CD4-positive, alpha-beta T cell treated with Interleukin-1 beta for 1 hour (primary cell): Measurements from ENCODE around the gene FMN1.

Source experiments
- DNase-seq, 2 donors: peaks; one replicate each; pipeline ENCODE4 v3.0.0-alpha.2; 2020 to 2022

FMN1 gene

DNA sequence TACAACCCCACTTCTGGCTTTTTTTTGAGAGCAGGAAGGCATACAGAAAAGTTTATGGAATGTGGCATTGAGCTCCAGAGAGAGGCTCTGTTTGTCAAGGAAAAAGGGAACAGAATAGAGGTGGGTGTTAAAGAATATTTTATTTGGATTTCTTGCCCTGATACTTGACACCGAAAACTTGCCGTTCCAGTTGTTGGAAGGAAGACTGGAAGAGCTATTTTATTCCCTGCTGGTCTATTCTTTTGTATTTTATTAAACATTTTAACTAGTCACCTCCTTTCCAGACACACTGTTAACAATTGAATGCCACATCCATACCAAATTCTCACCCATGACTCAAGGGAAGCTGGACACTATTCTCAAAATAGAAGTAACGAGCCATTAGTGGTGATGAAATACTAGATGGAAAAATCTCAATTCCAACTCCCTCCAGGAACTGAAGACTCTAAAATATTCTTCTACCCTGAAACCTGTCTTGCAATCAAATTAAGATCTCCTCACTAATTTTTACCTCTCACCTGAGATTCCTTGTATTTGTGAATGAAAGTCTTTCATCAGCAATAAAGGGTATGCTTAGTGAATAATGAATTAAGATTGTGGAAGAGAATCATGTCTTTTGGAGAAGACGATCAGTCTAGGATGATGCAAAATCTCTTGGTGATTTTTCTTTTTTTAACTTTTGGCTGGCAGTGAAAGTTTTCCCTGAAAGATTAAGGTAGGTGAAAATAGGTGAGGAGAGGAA, 448.2 kb downstream of the FMN1 start:
- no peak for DNase-seq

DNA sequence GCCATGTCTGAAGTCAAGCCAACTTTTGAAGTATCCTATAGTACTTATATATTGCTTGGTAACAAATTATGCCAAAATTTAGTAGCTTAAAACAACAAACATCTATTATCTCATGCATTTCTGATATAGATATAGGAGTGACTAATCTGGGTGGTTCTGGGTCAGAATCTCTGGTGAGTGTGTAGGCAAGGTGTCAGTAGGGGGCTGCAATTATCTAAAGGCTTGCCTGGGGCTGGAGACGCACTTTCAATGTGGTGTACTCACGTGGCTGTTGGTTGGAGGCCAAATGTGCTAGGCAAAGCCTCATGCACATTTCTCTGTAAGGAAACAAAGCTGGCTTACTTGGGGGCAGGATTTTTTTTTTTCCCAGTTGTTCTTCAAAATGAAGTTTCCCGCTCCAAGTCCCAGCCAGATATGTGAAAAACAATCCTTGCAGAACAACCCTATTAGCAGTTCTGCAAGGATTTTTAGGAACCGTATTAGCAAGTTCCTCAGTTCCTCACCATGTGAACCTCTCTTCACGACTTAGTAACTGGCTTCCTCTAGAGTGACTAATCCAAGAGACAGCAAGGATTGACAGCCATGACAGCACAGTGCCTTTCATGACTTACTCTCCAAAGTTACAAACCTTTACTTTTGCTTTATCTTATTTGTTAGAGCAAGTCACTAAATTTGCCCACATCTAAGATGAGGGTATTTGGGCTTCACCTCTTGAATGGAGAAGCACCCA, 450.9 kb downstream of the FMN1 start:
- no peak for DNase-seq

DNA sequence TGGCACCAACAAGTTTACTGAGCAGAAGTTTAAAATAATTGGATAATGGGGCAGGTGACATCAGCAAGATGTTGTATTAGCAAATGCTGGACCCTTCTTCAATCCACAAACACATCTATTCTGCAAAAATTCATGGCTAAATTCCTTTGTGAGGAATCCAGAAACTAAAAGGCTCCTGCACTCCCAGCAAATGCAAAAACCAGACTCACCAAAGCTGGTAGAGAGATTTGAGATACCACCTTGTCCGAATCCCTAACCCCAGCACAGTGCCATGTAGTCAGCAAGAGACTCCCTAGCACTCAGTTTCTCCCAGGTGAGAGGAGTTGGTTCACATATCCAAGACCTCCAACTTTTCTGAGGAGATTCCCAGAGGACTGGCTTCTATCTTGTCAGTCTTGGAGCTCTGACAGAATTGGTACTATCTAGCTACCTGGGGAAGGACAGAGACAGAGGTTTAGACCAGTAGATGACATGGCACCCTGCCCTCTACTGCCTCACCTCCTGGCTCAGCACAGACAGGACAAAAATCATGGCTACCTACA, 454.9 kb downstream of the FMN1 start:
- DNase-seq: no peak

DNA sequence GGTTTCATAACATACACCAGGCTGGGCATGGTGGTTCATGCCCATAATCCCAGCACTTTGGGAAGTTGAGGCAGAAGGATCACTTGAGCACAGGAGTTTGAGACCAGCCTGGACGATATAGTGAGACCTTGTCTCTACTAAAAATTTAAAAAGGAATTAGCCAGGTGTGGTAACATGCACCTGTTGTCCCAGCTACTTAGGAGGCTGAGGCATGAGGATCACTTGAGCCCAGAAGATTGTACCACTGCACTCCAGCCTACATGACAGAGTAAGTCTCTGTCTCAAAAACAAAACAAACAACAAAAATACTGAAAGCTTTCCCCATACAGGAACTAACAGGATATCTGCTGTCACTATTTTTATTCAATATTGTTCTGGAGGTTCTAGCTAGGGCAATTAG, 455.8 kb downstream of the FMN1 start:
- DNase-seq: no peak

DNA sequence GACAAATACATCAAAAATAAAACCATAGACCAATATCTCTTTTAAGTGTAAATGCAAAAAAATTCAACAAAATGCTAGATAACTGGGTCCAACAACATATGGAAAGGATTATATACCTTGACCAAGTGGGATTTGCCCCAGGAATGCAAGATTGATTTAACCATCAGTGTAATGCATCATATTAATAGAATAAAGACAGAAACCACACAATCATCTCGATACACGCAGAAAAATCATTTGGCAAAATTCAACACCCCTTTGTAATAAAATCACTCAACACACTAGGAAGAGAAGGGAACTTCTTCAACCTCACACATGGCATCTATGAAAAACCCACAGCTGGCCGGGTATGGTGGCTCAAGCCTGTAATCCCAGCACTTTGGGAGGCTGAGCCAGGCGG, 457.2 kb downstream of the FMN1 start:
- no peak for DNase-seq

DNA sequence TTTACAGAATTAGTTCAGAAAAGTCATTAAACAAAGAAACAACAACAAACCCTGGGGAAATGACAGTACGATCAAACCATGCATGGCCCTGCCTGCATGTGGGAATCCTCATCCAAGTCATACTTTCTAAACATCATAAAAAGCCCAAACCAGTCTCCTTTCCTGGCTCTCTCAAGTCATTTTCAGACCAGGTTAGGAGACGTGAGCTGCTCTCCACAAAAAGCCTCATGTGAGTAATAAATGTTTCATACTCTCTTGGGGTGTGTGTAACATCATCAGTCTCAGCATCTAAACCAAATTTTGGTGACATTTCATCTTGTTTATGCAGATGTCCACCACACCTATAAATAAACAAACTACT, 457.8 kb downstream of the FMN1 start:
- DNase-seq: no peak

DNA sequence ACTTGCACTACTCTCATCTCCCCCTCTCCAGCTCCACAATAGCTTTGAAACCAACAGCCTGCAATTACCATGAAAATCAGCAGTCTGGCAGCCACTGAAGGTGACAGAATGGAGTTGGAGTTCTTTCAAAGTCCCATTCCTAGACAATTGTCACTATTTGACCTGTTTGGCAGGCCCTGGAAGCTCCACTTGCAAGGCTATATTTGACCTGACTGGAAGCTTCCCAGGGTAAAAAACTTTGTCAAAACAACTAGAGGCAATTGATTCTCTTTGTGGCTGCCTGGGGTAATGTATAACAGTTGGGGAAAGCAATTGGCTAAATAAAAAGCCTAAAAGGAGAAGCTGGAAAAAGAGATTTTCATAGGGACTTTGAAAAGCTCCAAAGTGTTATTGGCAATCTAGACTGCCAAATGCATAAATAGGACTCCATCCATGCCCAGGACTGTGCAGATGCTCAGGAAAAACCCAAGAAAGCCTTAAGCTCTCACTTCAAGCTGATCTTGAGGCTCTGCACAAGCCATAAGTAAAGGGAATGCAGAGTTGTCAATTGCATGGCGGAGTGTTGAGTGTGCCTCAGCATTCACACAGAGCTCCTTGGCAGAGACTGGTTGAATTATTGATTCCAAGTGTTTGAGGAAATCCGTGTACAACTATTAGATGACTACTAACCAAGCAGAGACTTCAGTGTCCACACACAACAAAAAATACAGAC, 458.4 kb downstream of the FMN1 start:
- DNase-seq: no peak

DNA sequence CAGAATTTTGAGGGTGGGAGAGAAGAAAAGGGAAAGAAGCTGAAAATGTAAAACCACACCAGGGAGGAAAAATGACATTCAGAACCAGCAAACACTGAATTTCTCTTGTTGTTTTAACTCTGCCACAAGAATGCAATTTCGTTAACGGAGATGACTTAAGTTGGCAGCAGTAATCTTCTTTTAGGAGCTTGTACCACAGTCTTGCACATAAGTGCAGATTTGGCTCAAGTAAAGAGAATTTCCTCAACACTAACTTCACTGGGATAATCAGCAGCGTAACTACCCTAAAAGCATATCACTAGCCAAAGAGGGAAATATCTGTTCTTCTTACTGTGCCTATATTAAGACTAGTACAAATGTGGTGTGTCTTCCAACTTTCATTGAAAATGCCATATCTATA, 461.2 kb downstream of the FMN1 start:
- no peak for DNase-seq

DNA sequence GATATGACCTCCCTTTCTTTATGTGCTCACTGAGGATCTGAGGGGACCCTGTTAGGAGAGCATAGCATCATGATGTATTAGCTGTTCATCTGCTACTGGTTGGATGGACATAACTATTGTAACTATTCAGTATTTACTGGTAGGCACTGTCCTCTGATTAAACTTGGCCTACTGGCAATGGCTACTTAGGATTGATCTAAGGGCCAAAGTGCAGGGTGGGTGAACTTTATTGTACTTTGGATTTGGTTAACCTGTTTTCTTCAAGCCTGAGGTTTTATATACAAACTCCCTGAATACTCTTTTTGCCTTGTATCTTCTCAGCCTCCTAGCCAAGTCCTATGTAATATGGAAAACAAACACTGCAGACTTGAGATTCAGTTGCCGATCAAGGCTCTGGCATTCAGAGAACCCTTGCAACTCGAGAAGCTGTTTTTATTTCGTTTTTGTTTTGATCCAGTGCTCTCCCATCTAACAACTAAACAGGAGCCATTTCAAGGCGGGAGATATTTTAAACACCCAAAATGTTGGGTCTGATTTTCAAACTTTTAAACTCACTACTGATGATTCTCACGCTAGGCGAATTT, 461.8 kb downstream of the FMN1 start:
- no peak for DNase-seq

DNA sequence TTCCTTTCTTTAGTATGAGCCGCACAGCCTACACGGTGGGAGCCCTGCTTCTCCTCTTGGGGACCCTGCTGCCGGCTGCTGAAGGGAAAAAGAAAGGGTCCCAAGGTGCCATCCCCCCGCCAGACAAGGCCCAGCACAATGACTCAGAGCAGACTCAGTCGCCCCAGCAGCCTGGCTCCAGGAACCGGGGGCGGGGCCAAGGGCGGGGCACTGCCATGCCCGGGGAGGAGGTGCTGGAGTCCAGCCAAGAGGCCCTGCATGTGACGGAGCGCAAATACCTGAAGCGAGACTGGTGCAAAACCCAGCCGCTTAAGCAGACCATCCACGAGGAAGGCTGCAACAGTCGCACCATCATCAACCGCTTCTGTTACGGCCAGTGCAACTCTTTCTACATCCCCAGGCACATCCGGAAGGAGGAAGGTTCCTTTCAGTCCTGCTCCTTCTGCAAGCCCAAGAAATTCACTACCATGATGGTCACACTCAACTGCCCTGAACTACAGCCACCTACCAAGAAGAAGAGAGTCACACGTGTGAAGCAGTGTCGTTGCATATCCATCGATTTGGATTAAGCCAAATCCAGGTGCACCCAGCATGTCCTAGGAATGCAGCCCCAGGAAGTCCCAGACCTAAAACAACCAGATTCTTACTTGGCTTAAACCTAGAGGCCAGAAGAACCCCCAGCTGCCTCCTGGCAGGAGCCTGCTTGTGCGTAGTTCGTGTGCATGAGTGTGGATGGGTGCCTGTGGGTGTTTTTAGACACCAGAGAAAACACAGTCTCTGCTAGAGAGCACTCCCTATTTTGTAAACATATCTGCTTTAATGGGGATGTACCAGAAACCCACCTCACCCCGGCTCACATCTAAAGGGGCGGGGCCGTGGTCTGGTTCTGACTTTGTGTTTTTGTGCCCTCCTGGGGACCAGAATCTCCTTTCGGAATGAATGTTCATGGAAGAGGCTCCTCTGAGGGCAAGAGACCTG, 463.5 kb downstream of the FMN1 start:
- peak in 1 of 2 donors; percentile 13 for DNase-seq

DNA sequence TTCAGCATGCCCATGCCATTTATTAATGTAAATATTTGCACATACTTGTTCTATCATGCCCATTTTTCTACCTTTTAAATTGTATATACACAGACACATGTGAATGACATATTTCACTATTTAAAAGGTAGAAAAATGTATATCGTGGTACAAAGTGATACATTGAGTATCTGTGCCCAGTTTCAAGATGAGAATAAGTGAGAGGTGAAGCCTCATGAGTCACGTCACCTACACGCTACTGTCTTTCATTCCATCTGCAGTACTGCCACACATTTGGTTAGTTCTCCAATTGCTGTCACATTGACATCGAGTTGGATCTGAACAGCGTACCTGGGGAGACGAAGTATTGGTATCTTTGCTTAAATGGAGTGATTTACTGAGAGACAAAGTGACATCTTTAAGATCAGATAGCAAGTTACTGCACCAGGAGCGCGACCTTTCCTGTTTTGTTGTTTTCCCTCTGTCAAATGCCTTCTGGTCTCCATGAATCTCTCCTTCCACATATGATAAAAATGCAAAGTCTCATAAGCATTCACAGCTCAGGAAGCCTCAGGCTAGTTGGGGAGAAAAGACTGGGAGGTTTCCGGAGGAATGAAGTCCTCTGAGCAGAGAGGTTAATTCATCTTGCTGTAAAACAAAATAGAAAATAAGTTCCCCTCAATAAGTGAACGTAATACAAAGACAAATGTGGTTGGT, 464.7 kb downstream of the FMN1 start:
- no peak for DNase-seq

DNA sequence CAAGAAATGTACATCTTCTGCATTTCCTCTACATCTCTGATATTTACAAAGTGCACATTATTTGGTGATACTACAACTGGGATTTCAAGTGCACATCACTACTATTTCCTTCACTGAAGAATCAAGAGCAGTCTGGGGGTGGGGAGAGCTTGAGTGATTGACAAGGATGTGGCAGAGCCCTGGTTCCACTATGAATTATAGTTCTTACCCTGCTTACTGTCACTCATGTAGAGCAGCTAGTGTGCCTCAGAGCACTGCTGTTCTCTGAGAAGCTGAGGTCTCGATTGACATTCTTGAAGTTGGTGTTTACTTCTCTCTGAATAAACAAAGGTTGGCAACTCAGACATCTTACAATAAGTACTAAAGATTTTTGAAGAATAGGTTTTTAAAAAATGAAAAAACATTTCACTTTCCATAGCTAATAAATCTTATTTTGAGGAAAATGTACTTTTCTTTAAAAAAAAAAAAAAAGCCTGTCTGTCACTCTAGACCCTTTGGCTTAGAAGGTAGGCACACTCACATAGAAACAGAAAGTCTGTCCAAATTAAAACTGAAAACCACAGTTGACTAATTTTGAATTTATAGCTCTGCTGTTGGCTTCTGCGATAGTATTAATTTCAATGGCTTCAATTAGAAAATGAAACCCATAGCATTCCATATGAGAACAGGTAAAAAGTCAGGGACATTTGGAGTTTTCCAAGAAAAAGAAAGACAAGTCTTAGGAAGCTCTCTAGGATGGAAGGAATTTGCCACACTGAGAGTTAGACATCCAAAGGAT, 471.2 kb downstream of the FMN1 start:
- no peak for DNase-seq

DNA sequence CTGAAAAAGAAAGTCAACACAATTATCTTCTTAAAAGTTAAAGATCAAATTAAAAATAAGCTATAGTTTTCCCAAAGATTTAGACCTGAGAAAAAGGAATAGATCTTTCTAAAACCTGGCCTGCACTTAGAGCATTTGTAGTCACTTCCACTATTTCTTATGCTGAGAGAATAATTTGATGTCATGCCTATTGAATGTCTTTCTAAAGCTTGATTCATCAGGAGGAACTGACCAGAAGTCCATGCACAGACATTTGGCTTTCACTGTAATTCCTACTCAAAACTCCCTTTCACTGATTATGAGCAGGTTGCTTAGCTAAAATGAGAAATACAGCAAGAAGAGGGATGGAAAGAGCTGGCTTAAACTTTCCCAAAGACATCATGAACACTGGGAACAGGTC, 472.4 kb downstream of the FMN1 start:
- no peak for DNase-seq

DNA sequence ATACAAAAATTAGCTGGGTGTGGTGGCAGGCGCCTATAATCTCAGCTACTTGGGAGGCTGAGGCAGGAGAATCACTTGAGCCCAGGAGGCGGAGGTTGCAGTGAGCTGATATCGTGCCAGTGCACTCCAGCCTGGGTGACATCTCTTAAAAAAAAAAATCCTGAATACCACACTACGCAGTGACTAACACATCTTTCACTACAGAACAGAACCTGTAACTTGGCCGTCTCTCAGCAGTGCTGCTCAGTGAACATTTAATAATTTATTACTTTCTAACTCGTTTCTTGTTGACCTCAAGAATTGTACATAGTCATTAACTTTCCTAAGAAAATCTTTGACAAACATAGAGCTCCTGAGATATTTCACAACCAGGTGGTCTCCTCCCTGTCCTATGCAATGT, 472.9 kb downstream of the FMN1 start:
- DNase-seq: no peak

DNA sequence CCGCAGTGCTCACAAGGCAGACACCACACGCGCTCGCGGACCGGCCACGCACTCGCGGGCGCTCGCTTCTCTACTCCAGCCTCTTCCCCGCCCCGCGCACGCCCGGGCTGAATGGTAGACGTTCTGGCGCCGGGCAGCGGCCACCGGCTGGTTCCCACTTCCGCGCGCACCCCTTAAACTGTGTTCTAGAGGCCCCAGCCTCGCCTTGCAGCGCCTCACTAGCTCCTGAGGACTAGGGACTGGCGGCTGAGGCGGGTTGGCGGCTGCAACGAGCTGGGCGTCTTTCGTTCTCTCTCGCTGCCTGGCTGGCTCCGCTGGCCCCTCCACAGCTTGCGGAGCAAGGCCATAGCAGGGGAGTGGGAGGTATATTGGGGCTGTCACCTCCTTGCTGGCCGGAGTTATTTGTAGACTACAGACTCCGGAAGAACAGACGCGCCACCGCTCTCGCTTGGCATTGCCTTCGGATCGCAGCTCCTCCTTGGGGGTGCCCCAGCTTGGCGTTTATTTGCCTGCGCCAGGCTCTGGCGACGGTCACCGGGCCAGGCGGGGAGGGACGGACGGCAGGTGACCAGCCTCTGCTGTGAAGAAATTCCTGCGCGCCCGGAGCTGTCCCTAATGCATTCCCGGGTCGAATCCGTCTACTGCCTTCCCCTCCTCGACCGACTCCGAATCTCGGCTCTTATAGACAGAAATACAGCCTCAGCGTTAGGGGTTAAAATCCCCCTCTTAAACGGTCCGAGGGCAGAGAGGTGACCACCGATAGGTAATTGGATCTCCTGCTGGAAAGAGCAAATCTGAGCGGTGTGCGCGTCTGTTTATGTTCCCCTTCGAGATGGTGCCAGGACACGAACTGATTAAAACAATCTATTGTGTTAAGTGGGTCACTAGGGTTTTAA, 475.4 kb downstream of the FMN1 start:
- DNase-seq: no peak

DNA sequence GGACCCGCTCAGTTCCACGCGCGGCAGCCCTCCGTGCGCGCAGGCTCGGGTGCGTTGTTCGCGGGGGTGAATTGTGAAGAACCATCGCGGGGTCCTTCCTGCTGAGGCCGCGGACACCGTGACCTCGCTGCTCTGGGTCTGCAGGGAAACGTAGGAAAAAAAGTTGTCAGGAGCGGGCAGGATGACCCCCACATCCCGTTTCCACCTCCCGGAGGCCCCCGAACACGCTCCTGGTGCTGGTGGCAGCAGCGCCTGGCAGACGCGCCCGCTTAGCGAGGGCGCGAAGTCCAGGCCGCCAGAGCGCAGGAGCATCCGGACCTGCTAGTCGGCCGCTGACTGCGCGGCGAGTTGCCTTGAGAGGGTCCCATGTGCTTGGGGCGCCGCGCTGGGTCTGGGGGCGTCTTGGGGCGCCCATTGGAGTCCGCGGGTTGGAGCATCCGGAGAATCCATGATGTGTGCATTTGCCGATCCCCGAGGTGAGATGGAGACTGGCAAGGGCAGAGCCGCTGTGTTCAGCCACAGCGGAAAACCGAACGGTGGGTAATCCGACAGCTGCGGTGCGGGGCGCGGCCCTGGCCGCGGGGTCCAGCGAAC, 476.2 kb downstream of the FMN1 start:
- no peak for DNase-seq

DNA sequence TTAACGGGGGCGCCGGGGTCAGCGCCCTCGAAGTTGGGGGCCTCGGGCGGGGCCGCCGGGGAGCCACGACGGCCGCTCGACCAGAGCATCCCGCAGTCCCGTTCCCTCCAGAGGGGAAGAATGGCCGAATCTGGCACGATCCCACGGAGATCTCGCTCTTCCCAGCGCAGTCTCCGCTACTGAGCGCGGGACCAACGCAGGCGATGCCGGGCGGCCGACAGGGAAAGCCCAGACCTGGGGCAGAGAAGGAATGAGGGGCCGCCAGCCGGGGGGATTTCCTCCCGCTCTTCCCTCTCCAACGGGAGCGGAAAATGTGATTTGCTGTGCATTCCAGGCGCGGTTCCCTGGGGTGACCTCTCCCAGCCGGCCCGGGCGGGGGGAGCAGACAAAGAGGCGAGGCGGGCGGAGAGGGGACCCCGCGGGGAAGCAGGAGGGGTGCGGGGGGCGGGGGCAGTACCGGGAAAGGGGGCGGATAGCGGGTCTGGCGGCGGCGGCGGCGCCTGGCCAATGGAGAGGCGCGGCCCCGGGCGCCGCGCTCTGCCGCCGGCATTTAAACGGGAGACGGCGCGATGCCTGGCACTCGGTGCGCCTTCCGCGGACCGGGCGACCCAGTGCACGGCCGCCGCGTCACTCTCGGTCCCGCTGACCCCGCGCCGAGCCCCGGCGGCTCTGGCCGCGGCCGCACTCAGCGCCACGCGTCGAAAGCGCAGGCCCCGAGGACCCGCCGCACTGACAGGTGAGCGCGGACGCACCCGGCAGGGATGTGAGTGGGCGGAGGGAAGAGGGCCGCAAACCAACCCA, 476.9 kb downstream of the FMN1 start, which contains the start of gene GREM1:
TSS of gene GREM1 (plus strand) at position 579 of the 801 bp plus-strand sequence. CDS start 12,687 bp downstream, outside the sequence.
- DNase-seq: no peak

DNA sequence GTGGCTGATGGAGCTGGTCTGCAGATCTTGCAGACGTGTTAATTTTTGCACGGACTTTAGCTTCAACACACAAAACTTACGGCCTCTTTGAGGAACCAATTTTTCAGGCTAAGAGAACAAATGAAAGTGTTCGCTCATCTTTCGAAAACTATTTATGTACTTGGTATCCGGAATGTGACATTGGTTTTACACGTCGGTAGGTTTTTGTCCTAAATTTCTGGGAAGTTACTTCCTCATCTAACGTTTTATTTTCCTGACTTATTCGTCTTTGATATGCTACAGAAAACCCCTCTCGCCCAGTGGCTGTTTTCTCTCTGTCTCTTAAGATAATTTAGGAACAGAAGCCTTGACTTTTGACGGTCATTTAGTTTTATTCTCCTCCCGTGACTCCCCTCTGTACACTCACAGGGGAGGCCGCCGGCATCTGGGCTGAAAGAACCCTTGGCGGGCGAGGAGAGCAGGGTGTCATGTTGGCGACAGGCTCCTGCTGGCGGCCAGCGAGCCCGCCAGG, 477.5 kb downstream of the FMN1 start:
- DNase-seq: no peak
